Activated naive CD4-positive, alpha-beta T cell treated with anti-CD3 and anti-CD28 coated beads, Interleukin-2, amount 50 U/mL, for 24 hours (primary cell): Measurements from ENCODE around the gene UBL5.
"Not testable (repeated sequence)": the region's sequence is repeated elsewhere in the genome, so short reads cannot be mapped to it uniquely, and the experiment has no call there.

Experiments
- H3K27ac Mint-ChIP-seq: one replicate; pipeline ENCODE4 v1.8.0; 2021; ENCODE audit warnings: mild to moderate bottlenecking, mixed read lengths
- H3K27me3 Mint-ChIP-seq: one replicate; pipeline ENCODE4 v1.8.0; 2021; ENCODE audit warnings: mixed read lengths
- H3K36me3 Mint-ChIP-seq: one replicate; pipeline ENCODE4 v1.8.0; 2021; ENCODE audit warnings: mixed read lengths
- H3K4me1 Mint-ChIP-seq: one replicate; pipeline ENCODE4 v1.8.0; 2021; ENCODE audit warnings: mixed read lengths
- H3K4me3 Mint-ChIP-seq: one replicate; pipeline ENCODE4 v1.8.0; 2021; ENCODE audit warnings: mild to moderate bottlenecking, mixed read lengths
- H3K9me3 Mint-ChIP-seq: one replicate; pipeline ENCODE4 v1.8.0; 2021; ENCODE audit warnings: mixed read lengths

UBL5 gene

DNA sequence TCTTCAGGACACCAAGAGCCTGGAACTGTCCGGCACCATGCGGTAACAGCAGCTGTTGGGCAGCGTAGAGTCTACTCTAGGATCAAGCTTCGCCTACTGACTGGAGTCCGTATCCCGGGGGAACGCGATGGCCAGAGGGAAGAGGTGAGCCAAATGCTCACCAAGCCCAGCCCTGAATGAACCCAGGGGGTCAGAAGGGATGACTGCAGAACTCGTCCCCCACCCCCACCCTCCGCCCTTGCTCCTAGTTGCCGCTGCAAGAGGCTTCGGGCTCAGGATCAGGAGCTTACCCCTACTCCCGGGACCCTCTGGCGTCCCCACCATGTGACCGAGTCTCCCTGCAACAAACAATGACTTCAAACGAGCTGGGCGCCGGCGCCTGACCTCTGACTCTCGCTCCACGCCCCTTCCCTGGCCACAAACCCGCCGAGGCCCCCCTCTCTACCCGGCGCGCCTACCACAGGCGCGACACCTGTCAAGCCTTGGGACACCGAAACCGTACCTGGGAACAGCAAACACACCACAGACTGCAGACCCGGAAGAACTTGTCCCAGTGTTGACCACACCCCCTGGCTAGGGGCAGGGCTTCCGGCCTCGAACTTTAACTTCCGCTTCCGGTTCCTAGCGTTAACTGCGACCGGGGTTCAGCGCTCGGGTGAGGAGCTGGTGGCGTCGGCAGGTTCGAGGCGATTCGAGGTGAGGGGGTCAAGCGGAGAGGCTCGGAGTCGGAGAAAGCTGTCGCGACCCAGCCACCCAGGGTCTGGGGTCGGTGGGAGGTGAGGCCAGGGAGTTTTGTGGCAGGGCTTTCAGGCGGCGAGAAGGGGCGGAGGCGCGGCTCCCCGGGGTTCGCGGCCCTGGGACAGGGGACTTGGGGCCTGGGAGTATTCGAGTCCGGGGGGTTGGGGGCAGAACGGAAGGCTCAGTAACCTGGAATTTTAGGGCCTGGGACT lies at the start of gene UBL5:
UBL5 (plus strand) TSS at position 630 of the 950 bp plus-strand sequence. CDS start 420 bp downstream, outside the sequence.
- H3K27me3 Mint-ChIP-seq = no peaks in the 10 kb centered on the region
- peak within 1 kb of the TSS; percentile 97 for H3K4me3 Mint-ChIP-seq
- peak within 1 kb of the TSS; percentile 98 for H3K27ac Mint-ChIP-seq
- H3K36me3 Mint-ChIP-seq = peaks cover 3% of the 10 kb centered on the region
- no peaks in the 10 kb centered on the region for H3K9me3 Mint-ChIP-seq
- peaks cover 24% of the 10 kb centered on the region for H3K4me1 Mint-ChIP-seq

DNA sequence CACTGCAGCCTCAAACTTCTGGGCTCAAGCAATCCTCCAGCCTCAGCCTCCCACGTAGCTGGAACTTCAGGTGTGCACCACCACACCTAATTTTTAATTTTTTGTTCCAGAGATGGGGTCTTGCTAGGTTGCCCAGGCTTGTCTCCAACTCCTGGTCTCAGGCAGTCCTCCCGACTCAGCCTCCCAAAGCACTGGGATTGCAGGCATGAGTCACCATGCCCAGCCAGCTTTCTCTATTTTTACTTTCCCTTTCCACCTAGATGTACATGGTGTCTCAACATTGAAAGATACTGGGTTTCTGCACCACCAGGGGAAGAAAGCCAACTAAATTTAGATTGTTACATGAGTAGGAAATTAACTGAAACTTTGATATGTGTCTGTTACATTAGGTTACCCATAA lies 45.4 kb upstream of the UBL5 start:
- Mint-ChIP-seq H3K27ac (no peak overlapping the region), H3K4me3 (no peak overlapping the region), H3K36me3 (peaks cover 2% of the 10 kb centered on the region)

DNA sequence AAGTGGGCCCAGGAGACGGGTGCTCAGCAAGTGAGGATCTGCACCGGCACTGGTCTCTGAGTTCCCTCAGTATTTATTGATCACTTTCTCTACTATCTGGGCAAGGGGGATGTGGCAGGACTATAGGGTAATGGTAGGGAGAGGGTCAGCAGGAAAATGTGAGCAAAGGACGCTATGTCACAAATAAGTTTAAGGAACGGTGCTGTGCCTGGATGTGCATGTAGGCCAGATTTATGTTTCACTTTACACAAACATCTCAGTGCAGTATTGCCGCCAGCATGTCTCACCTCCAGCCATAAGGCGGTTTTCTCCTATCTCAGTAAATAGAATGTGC lies 43.6 kb upstream of the UBL5 start:
- not testable (repeated sequence) for H3K36me3 Mint-ChIP-seq, H3K27me3 Mint-ChIP-seq, H3K9me3 Mint-ChIP-seq, H3K27ac Mint-ChIP-seq
- H3K4me3 Mint-ChIP-seq = peak overlapping the region; percentile 61
- H3K4me1 Mint-ChIP-seq = peaks cover 16% of the 10 kb centered on the region

More for the DNA sequence above, 45.4 kb upstream of the UBL5 start:
- H3K9me3 Mint-ChIP-seq = peaks cover 6% of the 10 kb centered on the region
- peaks cover 16% of the 10 kb centered on the region for H3K4me1 Mint-ChIP-seq
- H3K27me3 Mint-ChIP-seq = no peaks in the 10 kb centered on the region

DNA sequence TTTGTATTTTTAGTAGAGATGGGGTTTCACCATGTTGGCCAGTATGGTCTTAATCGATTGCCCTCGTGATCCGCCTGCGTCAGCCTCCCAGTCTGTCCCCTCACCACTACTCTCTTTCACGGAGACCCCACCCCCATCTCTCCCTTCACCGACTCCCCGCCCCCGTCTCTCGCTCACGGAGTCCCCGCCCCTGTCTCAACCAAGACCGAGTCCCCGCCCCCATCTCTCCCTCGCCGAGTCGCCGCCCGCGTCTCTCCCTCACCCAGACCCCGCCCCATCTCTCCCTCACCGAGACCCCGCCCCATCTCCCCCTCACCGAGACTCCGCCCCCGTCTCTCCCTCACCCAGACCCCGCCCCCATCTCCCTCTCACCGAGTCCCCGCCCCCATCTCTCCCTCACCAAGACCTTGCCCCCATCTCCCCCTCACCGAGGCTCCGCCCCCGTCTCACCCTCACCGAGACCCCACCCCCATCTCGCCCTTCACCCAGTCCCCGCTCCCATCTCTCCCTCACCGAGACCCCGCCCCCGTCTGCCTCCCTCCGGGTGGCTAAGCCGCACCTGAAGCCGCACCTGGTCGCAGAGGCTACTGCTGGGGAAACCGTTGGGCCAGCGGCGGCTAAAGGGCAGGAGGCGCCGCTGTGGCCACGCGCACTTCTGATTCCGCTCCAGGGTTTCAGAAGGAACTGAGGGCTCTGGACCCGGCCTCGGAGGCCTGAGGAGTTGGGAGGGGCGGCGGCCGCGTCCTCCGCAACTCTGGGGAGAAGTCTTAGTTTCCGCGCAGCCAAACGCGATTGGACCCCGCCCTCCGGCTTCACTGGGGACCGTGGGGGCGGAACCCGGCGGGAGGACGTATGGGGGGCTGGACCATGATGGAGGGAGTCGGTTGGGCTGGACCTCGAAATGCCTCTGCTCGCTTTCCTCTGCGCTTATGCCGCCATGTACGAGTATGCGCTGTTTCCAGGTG lies 42.1 kb upstream of the UBL5 start:
- peak overlapping the region; percentile 94 for H3K4me3 Mint-ChIP-seq
- H3K9me3 Mint-ChIP-seq = no peaks in the 10 kb centered on the region
- H3K4me1 Mint-ChIP-seq = peaks cover 24% of the 10 kb centered on the region
- no peaks in the 10 kb centered on the region for H3K36me3 Mint-ChIP-seq
- H3K27ac Mint-ChIP-seq = peak overlapping the region; percentile 97
- no peaks in the 10 kb centered on the region for H3K27me3 Mint-ChIP-seq

DNA sequence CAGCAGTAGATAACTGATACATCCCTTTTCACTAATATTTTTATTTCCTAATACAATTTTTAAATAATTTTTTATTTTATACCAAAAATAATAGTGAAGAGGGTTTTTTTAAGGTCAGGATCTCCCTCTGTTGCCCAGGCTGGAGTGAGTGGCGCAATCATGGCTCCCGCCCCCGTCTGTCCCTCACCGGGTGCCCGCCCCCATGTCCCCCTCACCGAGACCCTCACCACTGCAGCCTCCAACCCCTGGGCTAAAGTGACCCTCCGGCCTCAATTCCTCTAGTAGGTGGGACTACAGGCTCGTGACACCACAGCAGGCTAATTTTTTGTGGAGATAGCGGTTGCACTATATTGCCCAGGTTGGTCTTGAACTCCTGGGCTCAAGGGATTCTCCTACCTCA lies 41.4 kb upstream of the UBL5 start:
- Mint-ChIP-seq H3K4me3 (peak overlapping the region; percentile 94), H3K27me3 (no peaks in the 10 kb centered on the region), H3K36me3 (no peaks in the 10 kb centered on the region), H3K27ac (no peak overlapping the region), H3K4me1 (peaks cover 27% of the 10 kb centered on the region), H3K9me3 (no peaks in the 10 kb centered on the region)

- Mint-ChIP-seq H3K36me3 (no peaks in the 10 kb centered on the region), H3K9me3 (no peaks in the 10 kb centered on the region), H3K27ac (no peak overlapping the region), H3K4me3 (peak overlapping the region; percentile 59), H3K4me1 (peaks cover 30% of the 10 kb centered on the region), H3K27me3 (no peaks in the 10 kb centered on the region)
These were observed 40.9 kb upstream of the UBL5 start for GRCh38 chr19:9786819-9787218.

DNA sequence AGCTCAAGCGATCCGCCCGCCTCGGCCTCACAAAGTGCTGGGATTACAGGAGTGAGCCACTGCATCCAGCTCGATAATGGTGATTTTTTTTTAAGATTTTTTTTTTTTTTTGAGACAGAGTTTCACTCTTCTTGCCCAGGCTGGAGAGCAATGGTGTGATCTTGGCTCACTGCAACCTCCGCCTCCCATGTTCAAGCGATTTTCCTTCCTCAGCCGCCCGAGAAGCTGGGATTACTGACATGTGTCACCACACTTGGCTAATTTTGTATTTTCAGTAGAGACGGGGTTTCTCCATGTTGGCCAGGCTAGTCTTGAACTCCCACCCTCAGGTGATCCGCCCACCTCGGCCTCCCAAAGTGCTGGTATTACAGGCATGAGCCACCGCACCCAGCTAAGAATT lies 39.1 kb upstream of the UBL5 start:
- not testable (repeated sequence) for H3K9me3 Mint-ChIP-seq, H3K27ac Mint-ChIP-seq, H3K27me3 Mint-ChIP-seq, H3K4me3 Mint-ChIP-seq, H3K36me3 Mint-ChIP-seq
- H3K4me1 Mint-ChIP-seq = peaks cover 35% of the 10 kb centered on the region

DNA sequence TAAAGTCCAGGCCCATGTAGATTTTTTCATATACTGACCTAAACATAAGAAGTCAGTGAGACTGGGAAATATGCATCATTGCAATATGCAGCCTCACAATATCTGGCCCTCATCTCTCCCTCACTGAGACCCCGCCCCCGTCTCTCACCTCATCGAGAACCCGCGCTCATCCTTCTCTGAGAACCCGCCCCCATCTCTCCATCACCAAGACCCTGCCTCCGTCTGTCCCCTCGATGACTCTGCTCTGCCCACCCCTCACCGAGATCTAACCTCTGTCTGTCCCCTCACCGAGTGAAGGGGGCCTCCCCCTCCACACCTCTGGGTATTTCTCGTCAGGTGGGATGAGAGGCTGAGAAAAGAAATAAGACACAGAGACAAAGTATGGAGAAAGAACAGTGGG lies 38.7 kb upstream of the UBL5 start:
- Mint-ChIP-seq H3K9me3 (no peaks in the 10 kb centered on the region), H3K36me3 (no peaks in the 10 kb centered on the region), H3K27ac (no peak overlapping the region), H3K4me1 (peaks cover 32% of the 10 kb centered on the region), H3K4me3 (no peak overlapping the region), H3K27me3 (no peaks in the 10 kb centered on the region)

GRCh38 chr19:9789579-9789978 lies 38.1 kb upstream of the UBL5 start:
- not testable (repeated sequence) for H3K4me3 Mint-ChIP-seq, H3K9me3 Mint-ChIP-seq, H3K36me3 Mint-ChIP-seq, H3K27me3 Mint-ChIP-seq
- Mint-ChIP-seq H3K4me1 (peaks cover 27% of the 10 kb centered on the region), H3K27ac (peak overlapping the region; percentile 37)

- not testable (repeated sequence) for H3K9me3 Mint-ChIP-seq, H3K36me3 Mint-ChIP-seq, H3K27ac Mint-ChIP-seq, H3K27me3 Mint-ChIP-seq
- H3K4me1 Mint-ChIP-seq = peaks cover 21% of the 10 kb centered on the region
- peak overlapping the region; percentile 93 for H3K4me3 Mint-ChIP-seq
These were observed 36.7 kb upstream of the UBL5 start for GRCh38 chr19:9791073-9791367.

- Mint-ChIP-seq H3K4me3 (peak overlapping the region; percentile 93), H3K9me3 (no peaks in the 10 kb centered on the region), H3K27ac (peak overlapping the region; percentile 91), H3K27me3 (no peaks in the 10 kb centered on the region), H3K4me1 (peaks cover 28% of the 10 kb centered on the region), H3K36me3 (no peaks in the 10 kb centered on the region)
These were observed 36.0 kb upstream of the UBL5 start for GRCh38 chr19:9791552-9792205.

GRCh38 chr19:9792206-9793070 lies 35.3 kb upstream of the UBL5 start:
- Mint-ChIP-seq H3K27ac (peak overlapping the region; percentile 91), H3K36me3 (no peaks in the 10 kb centered on the region), H3K27me3 (no peaks in the 10 kb centered on the region), H3K4me1 (peaks cover 28% of the 10 kb centered on the region), H3K4me3 (peak overlapping the region; percentile 84), H3K9me3 (no peaks in the 10 kb centered on the region)

DNA sequence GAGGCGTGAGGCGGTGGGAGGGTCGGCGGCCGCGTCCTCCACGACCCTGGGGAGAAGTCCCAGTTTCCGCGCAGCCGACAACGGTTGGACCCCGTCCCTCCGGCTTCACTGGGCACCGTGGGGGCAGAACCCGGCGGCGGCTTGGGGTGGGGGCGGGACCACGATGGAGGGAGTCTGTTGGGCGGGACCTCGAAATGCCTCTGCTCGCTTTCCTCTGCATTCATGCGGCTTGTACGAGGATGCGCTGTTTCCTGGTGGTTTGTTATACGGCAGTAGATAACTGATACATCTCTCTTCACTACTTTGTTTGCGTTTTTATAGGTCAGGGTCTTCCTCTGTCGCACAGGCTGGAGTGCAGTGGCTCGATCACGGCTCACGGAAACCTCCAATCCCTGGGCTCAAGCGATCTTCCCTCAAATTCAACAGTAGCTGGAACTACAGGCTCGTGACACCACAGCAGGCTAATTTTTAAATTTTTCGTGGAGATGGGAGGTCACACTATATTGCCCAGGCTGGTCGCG lies 34.6 kb upstream of the UBL5 start:
- no peaks in the 10 kb centered on the region for H3K36me3 Mint-ChIP-seq
- H3K27me3 Mint-ChIP-seq = no peaks in the 10 kb centered on the region
- peaks cover 28% of the 10 kb centered on the region for H3K4me1 Mint-ChIP-seq
- H3K9me3 Mint-ChIP-seq = no peaks in the 10 kb centered on the region
- peak overlapping the region; percentile 84 for H3K4me3 Mint-ChIP-seq
- H3K27ac Mint-ChIP-seq = peak overlapping the region; percentile 93

- H3K36me3 Mint-ChIP-seq = no peaks in the 10 kb centered on the region
- no peaks in the 10 kb centered on the region for H3K27me3 Mint-ChIP-seq
- peak overlapping the region; percentile 68 for H3K27ac Mint-ChIP-seq
These were observed 31.5 kb upstream of the UBL5 start for GRCh38 chr19:9796113-9796773.

More at GRCh38 chr19:9796113-9796773, 31.5 kb upstream of the UBL5 start:
- Mint-ChIP-seq H3K4me1 (peaks cover 32% of the 10 kb centered on the region), H3K9me3 (no peaks in the 10 kb centered on the region), H3K4me3 (no peak overlapping the region)
